HG02678 (cell line): Measurements from ENCODE around the gene RHAG.
"Not testable (repeated sequence)": the region's sequence is repeated elsewhere in the genome, so short reads cannot be mapped to it uniquely, and the experiment has no call there.

Experiments used
- ATAC-seq: cut with Tn5 transposase; IDR thresholded peaks from one replicate; pipeline ENCODE4 v1.9.1; 2021; ENCODE audit warnings: mild to moderate bottlenecking, moderate library complexity; ENCODE audit not compliant: unreplicated experiment

RHAG gene

DNA sequence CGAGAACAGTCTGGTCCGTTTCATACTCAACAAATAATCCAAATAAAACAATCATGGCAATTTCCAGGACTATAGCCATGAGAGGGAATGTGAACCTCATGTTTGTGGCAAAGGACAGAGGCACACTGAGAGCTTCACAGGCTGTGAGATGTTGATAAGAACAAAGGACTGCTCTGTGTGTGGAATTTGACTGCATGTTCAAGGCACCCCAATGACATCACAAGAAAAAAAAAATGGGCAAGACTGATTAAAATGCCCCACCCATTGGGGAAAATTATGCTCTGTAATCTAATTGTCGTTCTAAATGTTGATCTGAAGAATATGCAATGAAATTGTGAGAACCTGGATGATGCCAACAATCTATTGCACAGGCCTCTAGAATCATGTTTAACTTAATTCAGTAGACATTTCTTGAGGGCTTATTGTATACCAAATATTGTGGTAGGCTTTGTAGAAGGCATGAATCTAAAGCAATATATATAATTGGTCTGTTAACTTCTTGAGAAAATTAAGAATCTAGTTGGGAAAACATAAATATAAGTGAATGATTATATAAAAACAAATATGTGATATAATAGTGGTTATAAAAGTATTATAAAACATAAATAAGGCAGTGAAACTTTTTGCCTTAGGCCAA lies at the start of gene RHAG:
RHAG (minus strand) TSS at position 127 of the 637 bp plus-strand sequence; CDS start at position 100, 27 bp downstream.
- ATAC-seq, result no peak

DNA sequence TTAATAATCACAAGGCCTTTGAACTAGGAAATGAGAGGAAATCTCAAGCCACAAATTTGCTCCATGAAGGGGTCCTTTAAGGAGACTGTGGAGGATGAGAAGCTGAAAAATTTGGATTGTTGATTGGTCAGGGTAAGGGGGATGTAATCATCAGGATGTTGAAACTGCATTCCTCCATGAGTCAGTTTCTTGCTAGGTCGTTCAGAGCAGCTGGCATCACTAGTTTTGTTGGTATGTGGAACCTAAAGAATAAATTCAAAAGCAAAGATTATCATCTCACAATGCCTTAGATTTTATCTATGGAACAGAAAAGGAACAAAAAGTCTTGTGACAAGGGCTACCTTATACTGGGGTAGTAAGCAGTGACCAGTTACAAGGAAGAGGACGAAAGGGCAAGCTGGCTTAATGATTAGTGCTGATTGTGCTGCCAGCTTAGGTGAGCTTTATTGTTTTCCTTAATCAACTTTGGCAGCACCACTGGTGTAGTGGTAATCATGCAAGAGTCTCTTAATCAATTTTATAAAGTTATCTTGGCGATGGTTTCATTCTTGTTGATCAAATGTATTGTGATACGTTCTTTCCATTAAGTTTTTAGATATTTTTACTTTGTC lies 40.1 kb upstream of the RHAG start:
- ATAC-seq, result no peak

DNA sequence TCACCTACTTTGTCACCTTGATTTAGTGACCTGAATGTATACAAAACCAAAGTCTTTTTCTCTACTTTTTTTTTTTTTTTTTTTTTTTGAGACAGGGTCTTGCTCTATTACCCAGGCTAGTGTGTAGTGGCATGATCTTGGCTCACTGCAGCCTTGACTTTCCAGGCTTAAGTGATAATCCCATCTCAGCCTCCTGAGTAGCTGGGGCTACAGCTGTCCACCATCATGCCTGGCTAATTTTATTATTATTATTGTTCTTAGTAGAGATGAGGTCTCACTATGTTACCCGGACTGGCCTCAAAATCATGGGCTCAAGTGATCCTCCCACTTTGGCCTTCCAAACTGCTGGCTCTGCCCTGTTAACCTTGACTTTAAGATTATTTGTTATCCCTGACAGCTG lies 39.2 kb upstream of the RHAG start:
- no peak for ATAC-seq

- ATAC-seq, result no peak
Observed at GRCh38 chr6:49668083-49668511, 31.5 kb upstream of the RHAG start.

GRCh38 chr6:49666930-49667757 lies 30.5 kb upstream of the RHAG start:
- no peak for ATAC-seq

DNA sequence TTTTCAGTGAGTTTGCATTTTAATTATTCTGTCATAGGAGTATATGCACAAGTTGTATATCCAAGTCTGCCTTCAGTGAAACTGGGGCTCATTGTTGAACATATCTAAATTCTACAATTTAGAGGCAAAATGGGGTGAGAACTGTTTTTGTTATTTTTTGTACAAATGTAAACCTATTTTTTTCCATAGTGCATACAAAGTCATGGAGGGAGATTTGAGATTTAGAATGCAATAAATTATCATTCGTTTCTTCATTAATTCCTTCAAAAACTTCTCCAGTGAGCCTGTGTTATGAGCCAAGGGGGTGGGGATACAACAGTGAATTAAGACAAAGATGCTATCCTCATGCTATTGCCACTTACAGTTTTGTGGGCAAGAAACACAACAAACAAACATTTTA lies 29.8 kb upstream of the RHAG start:
- no peak for ATAC-seq

- no peak for ATAC-seq
Observed at GRCh38 chr6:49664817-49665216, 28.2 kb upstream of the RHAG start.

GRCh38 chr6:49664054-49664453 lies 27.4 kb upstream of the RHAG start:
- ATAC-seq, result not testable (repeated sequence)

GRCh38 chr6:49662892-49663261 lies 26.2 kb upstream of the RHAG start:
- no peak for ATAC-seq

DNA sequence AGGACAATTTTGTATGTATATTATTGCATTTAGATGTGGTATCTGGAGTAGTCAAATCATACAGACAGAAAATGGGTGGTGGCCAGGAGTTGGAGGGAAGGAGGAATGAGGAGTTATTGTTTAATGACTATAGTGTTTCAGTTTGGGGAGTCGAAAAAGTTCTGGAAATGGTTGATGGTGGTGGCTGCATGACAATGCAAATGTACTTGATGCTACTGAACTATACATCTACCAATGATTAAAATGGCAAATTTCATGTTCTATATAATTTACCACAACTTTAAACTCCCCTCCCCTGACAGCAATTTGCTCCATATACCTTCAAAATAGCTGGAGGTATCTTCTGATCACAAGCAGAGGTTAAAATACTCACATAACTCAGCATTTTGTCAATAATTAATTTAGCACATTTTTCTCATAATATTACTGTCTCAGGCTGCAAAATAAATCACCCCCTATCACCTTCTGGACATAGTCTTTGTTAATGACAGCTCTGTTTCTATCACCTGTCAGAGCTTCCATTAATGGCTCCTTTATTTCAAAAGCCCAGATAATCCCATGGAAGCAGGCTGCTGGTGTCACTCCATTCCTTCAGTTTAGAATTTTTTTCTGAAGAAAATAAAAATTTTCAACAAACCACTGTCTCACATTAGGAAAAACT lies 25.7 kb upstream of the RHAG start:
- ATAC-seq, result no peak

DNA sequence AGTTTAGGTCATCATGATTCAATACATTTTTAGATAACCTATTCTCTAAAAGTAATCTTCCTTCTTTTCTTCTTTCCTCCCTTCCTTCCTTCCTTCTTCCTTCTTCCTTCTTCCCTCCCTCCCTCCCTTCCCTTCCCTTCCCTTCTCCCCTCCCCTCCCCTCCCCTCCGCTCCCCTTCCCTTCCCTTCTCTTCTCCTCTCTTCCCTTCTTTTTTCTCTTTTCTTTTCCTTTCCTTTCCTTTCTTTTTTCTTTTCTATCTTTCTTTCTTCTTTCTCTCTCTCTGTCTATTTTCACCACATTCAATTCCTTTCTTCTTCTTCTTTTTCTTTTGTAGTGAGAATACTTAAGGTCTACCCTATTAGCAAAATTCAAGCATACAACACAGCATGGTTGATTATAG lies 17.3 kb upstream of the RHAG start:
- ATAC-seq, result no peak

DNA sequence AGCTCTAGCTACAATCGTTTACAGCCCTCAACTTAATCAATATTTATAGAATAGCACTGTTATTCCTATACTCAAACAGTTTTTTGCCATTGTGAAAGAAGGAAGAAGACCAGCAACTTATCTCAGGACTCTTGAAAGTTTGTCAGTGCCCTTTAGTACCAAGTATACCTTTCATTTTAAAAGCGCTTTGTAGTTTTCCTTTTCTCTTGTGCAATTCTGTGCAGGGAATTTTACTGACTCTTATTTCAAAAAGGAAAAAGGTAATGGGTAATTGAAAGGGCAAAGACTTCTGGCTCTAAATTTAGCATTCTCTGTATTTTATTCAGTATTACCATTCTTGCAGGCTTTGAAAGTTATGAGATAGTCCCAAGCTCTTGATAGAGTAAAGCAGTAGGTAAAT lies 16.8 kb upstream of the RHAG start:
- ATAC-seq, result no peak

DNA sequence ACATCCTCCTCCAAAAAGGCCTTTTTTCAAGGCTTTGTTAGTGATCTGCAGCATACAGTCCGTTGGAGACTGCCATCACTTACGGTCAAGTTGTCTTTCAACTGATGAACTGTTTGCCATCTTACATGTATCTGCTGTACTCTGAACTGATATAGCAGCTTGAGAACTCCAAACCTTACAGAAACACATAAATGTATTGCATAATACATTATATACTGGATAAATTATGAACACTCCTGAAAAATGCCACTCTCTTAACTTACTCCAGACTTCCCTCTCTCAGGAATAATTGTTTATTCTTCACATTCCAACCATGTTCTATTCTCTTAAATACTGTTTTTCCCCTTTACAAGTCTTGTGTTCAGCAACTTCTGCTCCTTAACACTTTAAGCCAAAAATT lies 14.6 kb upstream of the RHAG start:
- no peak for ATAC-seq

DNA sequence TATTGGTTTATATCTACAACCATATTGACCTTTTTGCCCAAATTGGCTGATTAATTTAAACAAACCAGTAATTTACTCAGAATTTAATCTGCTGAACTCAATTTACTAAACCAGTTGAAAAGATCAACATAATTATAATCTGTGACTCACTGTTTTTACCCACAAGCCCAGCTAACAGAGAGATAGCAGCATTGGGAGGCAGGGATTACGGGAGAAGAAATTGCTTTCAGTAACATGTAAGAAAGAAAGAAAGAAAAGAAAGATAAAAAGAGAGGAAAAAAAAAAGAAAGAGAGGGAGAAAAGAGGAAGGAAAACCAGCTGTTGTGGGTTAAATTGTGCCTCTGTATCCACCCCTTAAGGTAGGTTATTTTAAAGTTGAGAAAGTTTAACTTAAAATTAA lies 13.3 kb upstream of the RHAG start:
- no peak for ATAC-seq

- no peak for ATAC-seq
Observed at GRCh38 chr6:49648036-49648435, 11.4 kb upstream of the RHAG start.

- ATAC-seq, result no peak
Observed at GRCh38 chr6:49647476-49647875, 10.8 kb upstream of the RHAG start.

- ATAC-seq, result no peak
Observed at GRCh38 chr6:49646942-49647341, 10.3 kb upstream of the RHAG start.

GRCh38 chr6:49646130-49646824 lies 9.6 kb upstream of the RHAG start:
- no peak for ATAC-seq

DNA sequence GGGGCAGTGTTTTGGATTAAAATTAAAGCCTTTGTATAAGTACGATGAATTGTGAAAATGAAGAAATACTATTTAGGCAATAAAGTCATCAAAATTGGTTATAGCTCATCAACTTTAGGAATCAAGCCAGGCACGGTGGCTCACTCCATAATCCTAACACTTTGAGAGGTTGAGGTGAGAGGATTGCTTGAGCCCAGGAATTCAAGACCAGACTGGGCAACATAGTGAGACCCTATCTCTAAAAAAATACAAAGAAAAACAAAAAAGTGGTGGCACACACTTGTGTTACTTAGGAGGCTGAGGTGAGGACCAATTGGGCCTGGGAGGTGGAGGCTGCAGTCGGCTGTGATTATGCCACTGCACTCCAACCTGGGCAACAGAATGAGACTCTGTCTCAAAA lies 8.5 kb upstream of the RHAG start:
- no peak for ATAC-seq

- ATAC-seq, result no peak
Observed at GRCh38 chr6:49639177-49639817, 2.7 kb upstream of the RHAG start.

DNA sequence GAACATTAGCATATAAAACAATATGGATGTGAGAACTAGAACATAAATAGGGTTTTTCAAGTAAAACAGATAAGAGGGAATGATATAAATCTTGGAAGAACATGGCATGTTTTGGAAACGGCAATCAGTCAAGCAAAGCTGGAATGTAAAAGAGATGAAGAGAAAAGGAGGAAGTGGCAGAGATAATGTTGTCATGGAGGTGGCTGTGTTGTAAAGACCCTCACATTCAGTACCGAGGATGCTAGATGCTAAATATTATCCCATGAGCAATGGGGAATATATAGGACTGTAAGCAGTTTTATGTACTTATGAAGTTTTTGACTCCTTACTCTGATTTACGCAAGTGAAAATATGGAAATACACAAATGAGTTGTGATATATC lies 702 bp upstream of the RHAG start:
- ATAC-seq, result no peak
